ENCODE results near the gene SNAPC3.
"Not testable (repeated sequence)": the region's sequence is repeated elsewhere in the genome, so short reads cannot be mapped to it uniquely, and the experiment has no call there.

SNAPC3 gene

GRCh38 chr9:15422372-15423230 is at the start of gene SNAPC3:
TSS of gene SNAPC3 (plus strand) at chr9:15422876. CDS start at chr9:15422880, 4 bp downstream.
- Histone ChIP-seq H3K27me3 (ENCODE audit: insufficient read depth, low read depth, severe bottlenecking) (no peaks in the 10 kb centered on the region), H3K9me3 (ENCODE audit: severe bottlenecking) (no peaks in the 10 kb centered on the region), H3K36me3 (peaks cover 39% of the 10 kb centered on the region), H3K4me3 (ENCODE audit: low read depth, low read length) (peak within 1 kb of the TSS; percentile 99), H3K27ac (peak within 1 kb of the TSS; percentile 91)
- DNase-seq = peak; percentile 95
- TF ChIP-seq CTCF (IDR thresholded peaks at IDR 0.05; ENCODE audit: low read depth, low read length) = no peak

- Histone ChIP-seq H3K27me3 (ENCODE audit: insufficient read depth, low read depth, severe bottlenecking) (no peaks in the 10 kb centered on the region), H3K36me3 (no peaks in the 10 kb centered on the region), H3K4me3 (ENCODE audit: low read depth, low read length) (no peak overlapping the region), H3K9me3 (ENCODE audit: severe bottlenecking) (no peaks in the 10 kb centered on the region), H3K27ac (no peak overlapping the region)
- DNase-seq = no peak
- no peak for TF ChIP-seq CTCF (IDR thresholded peaks at IDR 0.05; ENCODE audit: low read depth, low read length)
Measured at GRCh38 chr9:15373881-15374280, 48.8 kb upstream of the SNAPC3 start.

- Histone ChIP-seq H3K4me3 (ENCODE audit: low read depth, low read length) (no peak overlapping the region), H3K27ac (no peak overlapping the region), H3K27me3 (ENCODE audit: insufficient read depth, low read depth, severe bottlenecking) (no peaks in the 10 kb centered on the region), H3K36me3 (no peaks in the 10 kb centered on the region), H3K9me3 (ENCODE audit: severe bottlenecking) (no peaks in the 10 kb centered on the region)
- DNase-seq = no peak
- TF ChIP-seq CTCF (IDR thresholded peaks at IDR 0.05; ENCODE audit: low read depth, low read length) = no peak
Measured at GRCh38 chr9:15374310-15374709, 48.4 kb upstream of the SNAPC3 start.

- H3K27me3 ChIP-seq (ENCODE audit: insufficient read depth, low read depth, severe bottlenecking) = no peaks in the 10 kb centered on the region
- no peaks in the 10 kb centered on the region for H3K36me3 ChIP-seq
- no peak overlapping the region for H3K27ac ChIP-seq
- no peaks in the 10 kb centered on the region for H3K9me3 ChIP-seq (ENCODE audit: severe bottlenecking)
- no peak overlapping the region for H3K4me3 ChIP-seq (ENCODE audit: low read depth, low read length)
- no peak for TF ChIP-seq CTCF (IDR thresholded peaks at IDR 0.05; ENCODE audit: low read depth, low read length)
- no peak for DNase-seq
Measured at GRCh38 chr9:15374825-15375224, 47.9 kb upstream of the SNAPC3 start.

GRCh38 chr9:15377625-15378540 is 44.8 kb upstream of the SNAPC3 start:
- H3K27me3 ChIP-seq (ENCODE audit: insufficient read depth, low read depth, severe bottlenecking) = no peaks in the 10 kb centered on the region
- H3K36me3 ChIP-seq = no peaks in the 10 kb centered on the region
- no peak overlapping the region for H3K4me3 ChIP-seq (ENCODE audit: low read depth, low read length)
- TF ChIP-seq CTCF (IDR thresholded peaks at IDR 0.05; ENCODE audit: low read depth, low read length) = no peak
- no peaks in the 10 kb centered on the region for H3K9me3 ChIP-seq (ENCODE audit: severe bottlenecking)
- DNase-seq = no peak
- H3K27ac ChIP-seq = no peak overlapping the region

- H3K9me3 ChIP-seq (ENCODE audit: severe bottlenecking); H3K36me3 ChIP-seq; H3K27ac ChIP-seq; DNase-seq; H3K27me3 ChIP-seq (ENCODE audit: insufficient read depth, low read depth, severe bottlenecking); H3K4me3 ChIP-seq (ENCODE audit: low read depth, low read length): not testable (repeated sequence)
Measured at GRCh38 chr9:15379317-15379716, 43.4 kb upstream of the SNAPC3 start.

GRCh38 chr9:15379888-15380287 is 42.8 kb upstream of the SNAPC3 start:
- not testable (repeated sequence) for H3K36me3 ChIP-seq; H3K9me3 ChIP-seq (ENCODE audit: severe bottlenecking); H3K27ac ChIP-seq; H3K27me3 ChIP-seq (ENCODE audit: insufficient read depth, low read depth, severe bottlenecking); DNase-seq; H3K4me3 ChIP-seq (ENCODE audit: low read depth, low read length)
